Measurements from ENCODE around the gene GAREM1.

- TF ChIP-seq, protein P1, sequence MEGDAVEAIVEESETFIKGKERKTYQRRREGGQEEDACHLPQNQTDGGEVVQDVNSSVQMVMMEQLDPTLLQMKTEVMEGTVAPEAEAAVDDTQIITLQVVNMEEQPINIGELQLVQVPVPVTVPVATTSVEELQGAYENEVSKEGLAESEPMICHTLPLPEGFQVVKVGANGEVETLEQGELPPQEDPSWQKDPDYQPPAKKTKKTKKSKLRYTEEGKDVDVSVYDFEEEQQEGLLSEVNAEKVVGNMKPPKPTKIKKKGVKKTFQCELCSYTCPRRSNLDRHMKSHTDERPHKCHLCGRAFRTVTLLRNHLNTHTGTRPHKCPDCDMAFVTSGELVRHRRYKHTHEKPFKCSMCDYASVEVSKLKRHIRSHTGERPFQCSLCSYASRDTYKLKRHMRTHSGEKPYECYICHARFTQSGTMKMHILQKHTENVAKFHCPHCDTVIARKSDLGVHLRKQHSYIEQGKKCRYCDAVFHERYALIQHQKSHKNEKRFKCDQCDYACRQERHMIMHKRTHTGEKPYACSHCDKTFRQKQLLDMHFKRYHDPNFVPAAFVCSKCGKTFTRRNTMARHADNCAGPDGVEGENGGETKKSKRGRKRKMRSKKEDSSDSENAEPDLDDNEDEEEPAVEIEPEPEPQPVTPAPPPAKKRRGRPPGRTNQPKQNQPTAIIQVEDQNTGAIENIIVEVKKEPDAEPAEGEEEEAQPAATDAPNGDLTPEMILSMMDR (IDR thresholded peaks at IDR 0.05) = no peak
- TF ChIP-seq POLR2A (IDR thresholded peaks at IDR 0.05) = no peak
Observed at GRCh38 chr18:32257084-32257785, 213.4 kb downstream of the GAREM1 start.

Measured in Peyer's patch (tissue), 4 donors.